ENCODE data around the gene MINDY3. TPM values are rescaled to one million over a fixed set of nuclear protein-coding genes. Genes with fewer than 3 reads are reported as not detected.
A peak's percentile ranks its signal among the peaks of the same experiment; 100 is the strongest.
"Not testable (repeated sequence)": the region's sequence is repeated elsewhere in the genome, so short reads cannot be mapped to it uniquely, and the experiment has no call there.

MINDY3 gene
- polyA plus RNA-seq (ENCODE audit: insufficient read length): 27.4 TPM

DNA sequence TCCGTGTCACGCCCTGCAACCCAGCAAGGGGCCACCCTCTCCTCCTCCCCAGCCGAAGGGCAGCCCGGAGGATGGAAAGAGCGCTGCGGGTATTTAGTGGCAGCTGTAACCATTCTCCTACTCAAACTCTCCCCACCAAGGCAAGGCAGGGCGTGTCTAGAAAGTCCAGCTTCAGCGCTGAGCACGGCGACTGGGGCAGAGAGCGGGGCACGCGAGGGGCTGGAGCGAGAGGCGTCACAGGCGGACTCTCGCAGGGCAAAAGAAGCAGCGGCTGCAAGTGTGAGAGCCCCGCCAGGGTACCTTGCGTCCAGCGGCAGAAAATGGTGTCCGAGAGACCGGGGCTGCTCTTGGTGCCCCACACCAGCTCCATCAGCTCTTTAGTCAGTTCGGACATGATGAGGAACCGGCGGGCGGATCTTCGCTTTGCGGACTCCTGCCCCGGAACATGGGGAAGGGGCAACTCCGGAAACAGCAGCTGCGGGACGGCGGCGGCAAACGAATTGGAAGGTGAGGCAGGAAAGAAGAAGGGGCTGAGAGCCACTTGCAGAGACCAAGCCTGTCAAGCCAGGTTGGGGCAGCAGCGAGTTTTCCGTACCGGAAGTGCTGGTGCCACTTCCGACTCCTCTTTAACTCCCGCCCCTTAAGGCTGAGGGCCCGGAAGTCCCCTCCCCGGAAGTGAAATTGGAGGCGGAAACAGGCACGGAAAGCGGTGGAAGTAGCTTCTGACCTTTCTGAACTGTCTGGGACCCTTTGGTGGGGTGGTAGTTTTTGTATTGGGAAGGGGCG lies at the start of gene MINDY3:
TSS of gene MINDY3 (minus strand) at position 602 of the 786 bp plus-strand sequence. CDS start at position 394, 208 bp downstream.
- DNase-seq (ENCODE audit: low read depth): peak; percentile 56

DNA sequence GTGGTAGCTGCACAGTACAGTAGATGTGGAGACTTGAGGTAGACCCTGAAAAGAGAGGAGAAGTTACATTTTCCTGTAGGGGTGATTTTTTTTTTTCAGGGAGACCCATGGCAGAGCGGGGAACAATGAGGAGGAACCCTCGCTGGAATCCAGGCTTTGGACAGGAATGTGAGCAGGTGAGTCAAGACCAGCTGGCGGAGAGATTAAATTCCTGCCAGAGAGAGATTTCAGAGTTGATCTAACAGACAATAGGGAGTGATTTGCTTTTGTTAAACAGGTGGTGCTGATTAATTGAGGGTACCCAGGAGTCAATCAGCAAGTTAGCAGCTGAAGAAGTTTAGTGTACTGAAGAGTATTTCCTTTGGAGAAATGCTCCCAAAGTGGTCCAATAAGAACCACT lies 41.6 kb upstream of the MINDY3 start:
- DNase-seq (ENCODE audit: low read depth): no peak

DNA sequence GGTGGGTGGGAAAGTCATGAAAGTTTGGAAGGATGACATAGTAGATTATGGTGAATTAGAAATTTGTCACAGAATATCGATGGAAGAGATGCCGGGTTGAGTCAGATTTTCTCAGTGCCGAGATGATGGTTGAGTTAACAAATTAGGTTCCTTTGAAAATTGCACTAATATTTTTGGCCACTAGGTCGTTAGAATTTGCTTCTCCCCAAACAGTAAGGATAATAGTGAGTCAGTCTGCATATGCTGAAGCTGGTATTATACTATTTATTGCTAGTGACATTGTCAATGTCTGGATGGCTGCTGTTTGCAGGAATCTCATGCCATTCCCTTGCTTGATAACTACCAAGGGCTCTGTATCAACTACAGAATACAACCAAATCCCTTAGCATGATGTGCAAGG lies 37.7 kb upstream of the MINDY3 start:
- no peak for DNase-seq (ENCODE audit: low read depth)

DNA sequence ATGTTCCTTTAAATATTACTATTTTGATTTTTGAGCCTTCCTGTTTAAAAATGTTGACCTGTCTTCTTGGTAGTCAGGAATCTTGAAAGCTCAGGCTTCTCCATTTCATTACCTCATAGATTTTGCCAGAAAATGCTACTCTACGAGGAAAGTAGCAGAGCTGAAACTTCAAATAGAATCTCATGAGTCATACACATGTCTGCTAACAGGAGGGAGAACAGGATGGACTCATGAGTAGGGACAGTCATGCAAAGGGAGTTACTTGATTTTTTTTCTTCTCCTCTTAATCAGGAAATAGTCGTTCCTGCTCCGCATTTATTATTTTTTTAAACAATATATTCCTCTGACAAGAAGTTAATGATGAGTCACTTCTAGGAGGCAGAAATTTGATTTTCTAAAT lies 37.0 kb upstream of the MINDY3 start:
- no peak for DNase-seq (ENCODE audit: low read depth)

DNA sequence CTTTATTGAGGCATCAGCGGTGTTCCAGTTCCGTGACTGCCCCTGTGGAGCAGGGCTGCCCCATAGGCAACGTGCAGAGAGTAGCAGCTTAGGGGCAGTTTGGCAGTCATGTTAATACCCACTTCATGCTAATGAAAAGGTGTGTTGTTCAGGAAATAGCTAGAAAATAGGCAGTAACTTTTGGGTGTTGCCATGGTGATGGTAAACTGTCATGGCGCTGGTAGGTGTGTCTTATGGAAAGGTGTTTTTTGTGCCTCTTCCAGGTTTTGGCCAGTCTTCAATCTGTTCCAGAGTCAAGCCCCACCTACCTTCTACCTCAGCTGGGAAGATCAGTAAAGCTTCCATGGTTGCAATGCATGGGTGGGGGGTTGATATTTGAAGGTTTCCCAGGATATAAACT lies 36.3 kb upstream of the MINDY3 start:
- DNase-seq (ENCODE audit: low read depth): no peak

DNA sequence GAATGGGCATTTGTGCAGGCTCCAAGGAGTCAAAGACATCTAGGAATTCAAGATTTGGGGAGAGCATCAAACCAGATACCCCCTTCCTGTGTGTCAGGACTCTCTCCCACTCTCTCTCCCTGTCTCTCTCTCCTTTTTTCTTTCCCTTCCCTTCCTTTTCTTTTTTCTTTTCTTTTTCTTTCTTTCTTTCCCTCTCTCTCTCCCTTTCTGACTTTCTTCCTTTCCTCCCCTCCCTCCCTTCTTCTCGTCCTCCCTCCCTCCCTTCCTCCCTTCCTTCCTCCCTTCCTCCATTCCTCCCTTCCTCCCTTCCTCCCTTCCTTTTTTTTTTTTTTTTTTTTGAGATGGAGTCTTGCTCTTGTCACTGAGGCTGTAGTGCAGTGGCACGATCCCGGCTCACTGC lies 24.1 kb upstream of the MINDY3 start:
- DNase-seq (ENCODE audit: low read depth): no peak

DNA sequence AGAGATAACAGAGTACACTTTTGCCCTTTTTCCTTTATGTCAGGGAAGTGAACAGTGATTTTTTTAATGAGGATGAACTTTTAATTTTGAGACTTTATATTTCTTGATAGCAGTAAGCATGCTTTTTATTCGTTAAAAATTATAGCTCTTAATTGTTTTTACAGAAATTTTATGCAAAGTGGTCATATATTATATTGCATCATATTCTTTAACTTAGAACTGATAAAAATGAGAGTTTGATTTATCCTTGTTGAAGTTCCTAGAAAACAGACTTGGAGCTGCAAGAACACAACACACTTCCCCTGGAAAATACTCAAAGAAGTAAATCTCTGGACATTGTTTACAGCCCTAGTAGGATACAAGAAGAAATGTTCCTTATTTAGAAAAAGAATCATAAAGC lies 21.2 kb upstream of the MINDY3 start:
- DNase-seq (ENCODE audit: low read depth): no peak

DNA sequence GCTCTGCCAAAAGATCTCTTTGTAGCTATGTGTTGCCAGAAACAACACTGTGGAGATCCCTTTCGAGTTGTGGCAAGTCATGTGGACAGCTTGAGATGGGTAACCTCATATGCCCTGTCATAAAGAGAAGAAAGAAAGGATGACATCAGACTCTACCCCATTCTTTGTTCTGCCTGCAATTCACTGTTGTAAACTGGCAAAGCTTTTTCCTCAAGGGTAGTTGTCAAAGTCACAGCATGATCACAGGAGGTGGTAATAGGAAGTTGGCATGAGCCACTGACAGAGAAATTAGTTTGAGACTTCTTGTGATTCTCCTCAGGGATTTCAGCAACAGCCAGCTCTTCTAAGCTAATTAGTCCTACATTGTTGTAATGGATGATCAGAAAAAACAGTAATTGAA lies 19.4 kb upstream of the MINDY3 start:
- DNase-seq (ENCODE audit: low read depth): no peak

DNA sequence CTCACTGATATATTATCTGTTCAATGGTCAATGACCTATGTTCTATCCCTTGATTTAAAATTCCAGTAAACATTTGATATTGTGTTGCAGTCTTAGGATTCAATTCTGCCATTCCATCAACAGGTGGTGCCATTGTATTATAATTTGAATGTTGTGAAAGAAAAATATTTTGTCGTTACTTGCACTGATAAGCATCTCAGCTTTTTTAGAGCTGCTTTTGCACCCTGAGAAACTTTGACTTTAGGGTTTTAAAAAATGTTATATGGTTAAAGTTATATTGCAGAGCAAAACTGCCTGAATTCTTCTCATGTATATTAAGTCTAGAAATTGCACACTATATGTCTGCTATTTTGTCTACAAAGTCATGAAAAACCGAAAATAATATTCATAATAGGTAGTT lies 18.8 kb upstream of the MINDY3 start:
- no peak for DNase-seq (ENCODE audit: low read depth)

DNA sequence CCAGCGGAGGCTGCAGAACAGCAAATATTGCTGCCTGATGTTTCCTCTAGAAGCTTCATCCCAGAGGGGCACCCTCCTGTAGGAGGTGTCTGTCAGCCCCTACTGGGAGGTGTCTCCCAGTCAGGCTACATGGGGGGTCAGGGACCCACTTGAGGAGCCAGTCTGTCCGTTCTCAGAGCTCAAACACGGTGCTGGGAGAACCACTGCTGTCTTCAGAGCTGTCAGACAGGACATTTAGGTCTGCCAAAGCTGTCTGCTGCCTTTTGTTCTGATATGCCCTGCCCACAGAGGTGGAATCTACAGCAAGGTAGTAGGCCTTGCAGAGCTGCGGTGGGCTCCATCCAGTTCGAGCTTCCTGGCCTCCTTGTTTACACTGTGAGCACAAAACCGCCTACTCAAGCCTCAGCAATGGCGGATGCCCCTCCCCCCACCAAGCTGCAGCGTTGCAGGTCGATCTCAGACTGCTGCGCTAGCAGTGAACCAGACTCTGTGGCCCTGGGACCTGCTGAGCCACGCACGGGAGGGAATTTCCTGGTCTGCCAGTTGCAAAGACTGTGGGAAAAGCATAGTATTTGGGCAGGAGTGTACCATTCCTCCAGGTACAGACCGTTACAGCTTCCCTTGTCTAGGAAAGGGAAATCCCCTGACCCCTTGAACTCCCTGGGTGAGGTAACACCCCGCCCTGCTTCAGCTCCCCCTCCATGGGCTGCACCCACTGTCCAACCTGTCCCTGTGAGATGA lies 17.7 kb upstream of the MINDY3 start:
- DNase-seq (ENCODE audit: low read depth): no peak

DNA sequence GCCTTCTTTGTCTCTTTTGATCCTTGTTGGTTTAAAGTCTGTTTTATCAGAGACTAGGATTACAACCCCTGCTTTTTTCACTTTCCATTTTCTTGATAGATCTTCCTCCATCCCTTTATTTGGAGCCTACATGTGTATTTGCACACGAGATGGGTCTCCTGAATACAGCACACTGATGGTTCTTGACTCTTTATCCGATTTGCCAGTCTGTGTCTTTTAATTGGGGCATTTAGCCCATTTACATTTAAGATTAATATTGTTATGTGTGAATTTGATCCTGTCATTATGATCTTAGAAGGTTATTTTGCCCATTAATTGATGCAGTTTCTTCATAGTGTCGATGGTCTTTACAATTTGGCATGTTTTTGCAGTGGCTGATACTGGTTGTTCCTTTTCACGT lies 16.0 kb upstream of the MINDY3 start:
- not testable (repeated sequence) for DNase-seq (ENCODE audit: low read depth)

DNA sequence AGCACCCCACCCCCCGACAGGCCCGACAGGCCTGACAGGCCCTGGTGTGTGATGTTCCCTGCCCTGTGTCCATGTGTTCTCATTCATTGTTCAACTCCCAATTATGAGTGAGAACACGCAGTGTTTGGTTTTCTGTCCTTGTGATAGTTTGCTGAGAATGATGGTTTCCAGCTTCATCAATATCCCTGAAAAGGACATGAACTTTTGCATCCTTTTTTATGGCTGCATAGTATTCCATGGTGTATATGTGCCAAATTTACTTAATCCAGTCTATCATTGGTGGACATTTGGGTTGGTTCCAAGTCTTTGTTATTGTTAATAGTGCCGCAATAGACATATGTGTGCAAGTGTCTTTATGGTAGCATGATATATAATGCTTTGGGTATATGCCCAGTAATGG lies 12.3 kb upstream of the MINDY3 start:
- DNase-seq (ENCODE audit: low read depth): not testable (repeated sequence)

DNA sequence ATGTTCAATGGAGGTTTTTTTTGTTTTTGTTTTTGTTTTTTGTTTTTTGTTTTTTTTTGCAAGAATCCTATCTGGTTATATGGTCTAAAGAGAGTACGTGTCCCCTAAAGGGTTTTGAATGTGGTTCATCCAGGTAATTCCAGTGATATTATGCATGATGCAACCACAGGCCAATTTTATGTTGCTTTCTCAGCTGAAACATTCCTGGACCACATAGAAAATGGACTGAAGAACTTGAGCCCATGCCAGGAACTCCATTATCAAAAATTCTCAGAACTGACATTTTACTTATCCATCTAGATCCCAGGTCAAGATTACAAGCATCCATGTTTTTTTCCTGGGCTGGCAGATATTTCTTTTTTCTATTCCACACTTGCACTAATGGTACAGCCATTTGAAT lies 11.5 kb upstream of the MINDY3 start:
- no peak for DNase-seq (ENCODE audit: low read depth)

DNA sequence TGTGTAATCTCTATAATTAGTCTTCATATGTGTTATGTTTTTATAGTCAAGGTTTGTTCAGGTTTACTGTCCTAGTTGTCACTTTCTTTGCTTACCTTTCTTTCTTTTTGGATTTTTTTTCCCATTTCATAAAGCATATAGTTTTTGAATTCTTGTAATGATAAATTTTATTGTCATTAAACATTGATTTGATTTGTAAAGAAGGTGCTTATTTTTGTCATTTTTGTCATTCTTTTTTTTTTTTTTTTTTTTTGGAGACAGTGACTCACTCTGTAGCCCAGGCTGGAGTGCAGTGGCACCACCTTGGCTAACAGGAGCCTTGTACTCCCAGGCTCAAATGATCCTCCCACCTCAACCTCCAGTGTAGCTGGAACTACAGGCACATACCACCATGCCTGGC lies 9.6 kb upstream of the MINDY3 start:
- DNase-seq (ENCODE audit: low read depth): no peak

DNA sequence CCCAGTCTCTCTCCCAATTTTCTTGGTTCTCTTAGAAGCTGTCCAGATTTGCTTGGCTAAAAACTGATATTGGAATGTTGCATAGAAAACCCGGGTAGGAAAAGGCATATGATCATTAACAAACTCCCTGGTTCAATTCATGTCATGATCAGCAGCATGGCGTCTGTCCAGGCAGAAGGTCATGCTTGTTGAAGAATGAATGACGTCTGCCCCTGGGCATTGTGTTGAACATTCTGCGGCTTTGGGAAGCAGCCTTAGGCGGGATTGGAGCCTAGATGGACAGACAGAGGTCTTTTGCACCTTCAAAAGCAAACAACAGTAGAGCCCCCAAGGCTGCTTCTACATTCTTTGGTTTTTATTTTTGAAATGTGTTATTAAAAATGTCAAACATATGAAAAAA lies 7.7 kb upstream of the MINDY3 start:
- DNase-seq (ENCODE audit: low read depth): no peak

DNA sequence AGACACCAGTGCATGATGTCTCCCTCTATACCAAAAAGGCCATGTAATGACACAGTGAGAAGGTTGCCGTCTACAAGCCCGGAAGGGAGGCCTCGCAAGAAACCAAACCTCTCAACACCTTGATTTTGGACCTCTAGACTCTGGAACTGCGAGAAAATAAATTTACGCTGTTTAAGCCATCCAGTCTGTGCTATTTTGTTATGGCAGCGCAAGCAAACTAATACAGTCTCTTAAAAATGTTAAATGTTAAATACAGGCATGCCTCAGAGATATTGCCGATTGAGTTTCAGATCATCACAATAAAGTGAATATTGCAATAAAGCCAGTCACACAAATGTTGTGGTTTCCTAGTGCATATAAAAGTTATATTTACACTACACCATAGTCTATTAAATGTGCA lies 5.0 kb upstream of the MINDY3 start:
- DNase-seq (ENCODE audit: low read depth): no peak

DNA sequence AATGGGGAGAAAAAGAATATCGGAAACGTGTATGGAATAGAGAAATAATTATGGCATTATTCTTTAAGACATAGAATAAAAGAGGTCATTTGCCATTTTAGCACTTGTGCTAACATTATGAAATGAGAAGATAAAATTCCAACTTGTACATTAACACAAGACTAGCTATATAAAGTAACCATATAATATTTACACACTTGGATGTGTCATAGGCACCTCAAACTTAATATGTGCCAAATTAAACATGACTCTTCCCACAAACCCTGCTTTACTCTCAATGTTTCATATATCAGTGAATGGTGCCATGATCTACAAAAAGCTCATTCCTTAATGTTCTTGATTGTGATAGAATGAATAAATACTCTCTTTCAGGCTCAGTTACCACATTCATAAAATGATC lies 4.1 kb upstream of the MINDY3 start:
- DNase-seq (ENCODE audit: low read depth): no peak

DNA sequence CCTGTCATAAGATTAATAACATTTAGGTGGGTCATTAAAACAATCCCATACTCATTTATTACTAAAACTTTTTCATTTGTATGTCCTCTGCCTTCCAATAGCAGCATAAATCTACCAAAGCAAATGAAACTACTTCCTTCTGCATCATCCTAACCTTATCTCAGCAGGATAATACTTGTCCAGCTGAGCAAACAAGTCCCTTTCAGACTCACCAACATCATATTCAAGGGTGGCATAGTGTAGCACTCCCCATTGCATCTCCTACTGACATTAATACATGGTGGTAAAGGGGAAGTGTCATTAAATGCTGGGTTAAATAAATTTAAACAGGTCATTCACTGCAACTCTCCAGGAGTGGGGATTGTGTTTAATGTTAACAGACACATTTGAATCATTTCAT lies 3.4 kb upstream of the MINDY3 start:
- no peak for DNase-seq (ENCODE audit: low read depth)

DNA sequence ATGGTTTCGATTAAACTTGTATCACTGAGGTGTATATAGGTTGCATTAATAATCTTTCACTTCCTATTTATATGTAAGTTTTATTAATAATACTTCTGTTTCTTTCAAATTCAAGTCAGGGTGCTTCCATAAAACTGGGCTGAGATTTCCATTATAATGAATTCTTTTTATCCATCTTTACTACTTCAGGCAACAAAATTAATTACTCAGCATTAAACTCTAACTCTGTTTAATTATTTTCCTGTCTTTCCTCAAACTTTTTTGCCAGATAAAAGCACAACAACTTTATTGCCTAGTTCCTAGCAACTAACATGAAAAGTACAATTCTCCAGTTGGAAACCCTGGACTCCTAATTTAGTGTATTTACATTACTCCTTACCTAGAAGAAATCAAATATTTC lies 3.0 kb upstream of the MINDY3 start:
- no peak for DNase-seq (ENCODE audit: low read depth)

DNA sequence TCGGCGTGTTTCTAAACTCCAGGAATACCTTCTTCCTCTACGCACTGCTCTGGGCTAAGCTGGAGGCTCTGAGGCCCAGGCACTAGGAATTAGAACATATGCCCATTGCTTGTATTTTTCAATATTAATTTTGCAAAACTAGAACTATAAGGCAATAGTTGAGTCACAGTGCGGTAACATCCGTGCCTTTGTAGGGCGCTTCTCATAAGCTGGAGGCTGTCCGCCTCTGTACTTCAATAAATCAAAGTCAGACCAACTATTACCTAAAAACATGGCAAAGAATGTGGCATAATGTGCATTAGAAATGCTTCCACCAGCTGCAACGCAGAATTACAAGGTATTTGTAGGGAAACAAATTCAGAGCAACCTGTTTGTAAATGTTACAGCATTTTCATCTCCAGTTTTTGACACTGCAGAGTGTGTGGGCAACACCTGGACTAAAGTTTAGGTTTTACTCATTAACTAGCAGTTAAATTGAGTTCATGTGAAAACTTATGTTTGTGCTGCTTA lies 440 bp upstream of the MINDY3 start:
- no peak for DNase-seq (ENCODE audit: low read depth)

DNA sequence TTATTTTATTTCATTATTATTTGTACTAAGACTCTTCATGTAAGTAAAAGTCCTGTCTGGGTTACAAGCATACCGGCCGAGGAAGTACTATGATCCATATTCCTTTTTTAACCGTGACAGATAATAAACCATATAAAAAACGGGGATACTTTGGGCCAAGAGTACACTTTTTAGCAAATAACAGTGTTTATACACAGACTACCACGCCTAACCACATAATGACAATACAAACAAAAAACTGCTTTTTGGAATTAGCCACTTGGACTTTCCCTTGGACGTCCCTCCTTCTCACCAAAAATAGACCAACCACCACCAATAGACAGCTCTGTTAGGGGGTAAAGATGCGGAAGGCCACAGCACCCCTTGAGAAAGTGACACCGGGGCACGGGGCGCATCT lies 800 bp downstream of the MINDY3 start:
- DNase-seq (ENCODE audit: low read depth): no peak

DNA sequence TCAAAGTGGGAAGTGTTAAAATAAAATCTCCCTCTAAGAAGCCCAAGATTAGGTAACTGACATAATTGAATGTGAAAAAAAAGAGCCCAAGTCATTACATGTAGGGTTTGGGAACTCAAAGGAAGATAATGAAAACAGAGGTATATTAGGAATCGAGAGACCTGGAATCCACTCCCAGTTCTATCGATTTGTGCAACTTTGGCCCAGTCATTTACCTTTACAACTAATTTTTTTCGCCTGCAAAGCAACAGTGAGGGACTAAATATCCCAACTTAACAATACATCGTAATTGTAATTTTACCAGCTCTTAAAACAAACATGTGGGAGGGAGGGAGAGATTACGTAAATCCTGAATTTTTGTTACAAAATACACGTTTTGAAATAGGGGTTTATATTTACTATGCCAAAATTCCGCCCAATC lies 1.4 kb downstream of the MINDY3 start:
- DNase-seq (ENCODE audit: low read depth): no peak

DNA sequence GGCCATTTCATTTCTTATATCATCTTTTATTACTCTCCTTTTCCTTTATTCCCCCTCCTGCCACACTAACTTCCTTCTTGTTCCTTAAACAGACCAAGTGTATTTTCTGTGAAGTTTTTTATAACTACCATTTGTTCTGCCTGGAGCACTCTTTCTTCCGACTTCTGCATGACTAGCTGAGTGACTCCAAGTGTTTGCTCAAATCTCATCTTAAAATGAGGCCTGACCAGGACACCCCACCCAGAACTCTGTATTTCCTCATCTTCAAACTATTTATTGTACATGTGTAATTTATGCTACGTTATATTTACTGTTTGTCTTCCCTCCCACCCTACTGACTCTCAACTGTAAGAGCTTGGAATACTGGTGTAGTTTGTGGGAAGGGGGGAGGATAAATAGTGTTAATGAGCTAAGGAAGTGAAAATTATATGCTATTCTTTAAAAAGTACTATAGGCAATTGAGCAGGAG lies 3.2 kb downstream of the MINDY3 start:
- DNase-seq (ENCODE audit: low read depth): no peak
